Stimulated activated CD8-positive, alpha-beta memory T cell treated with anti-CD3 and anti-CD28 coated beads, Interleukin-15, amount 100 ng/mL, for 48 hours (primary cell): ENCODE results near the gene RALGAPA2.

Source experiments
- DNase-seq, 2 donors: peaks; one replicate each; pipeline ENCODE4 v3.0.0-alpha.2; 2020; ENCODE audit warnings: low read depth in 2 of 2

Gene RALGAPA2

GRCh38 chr20:20497242-20497978, 215.0 kb downstream of the RALGAPA2 start:
- DNase-seq: no peak

DNA sequence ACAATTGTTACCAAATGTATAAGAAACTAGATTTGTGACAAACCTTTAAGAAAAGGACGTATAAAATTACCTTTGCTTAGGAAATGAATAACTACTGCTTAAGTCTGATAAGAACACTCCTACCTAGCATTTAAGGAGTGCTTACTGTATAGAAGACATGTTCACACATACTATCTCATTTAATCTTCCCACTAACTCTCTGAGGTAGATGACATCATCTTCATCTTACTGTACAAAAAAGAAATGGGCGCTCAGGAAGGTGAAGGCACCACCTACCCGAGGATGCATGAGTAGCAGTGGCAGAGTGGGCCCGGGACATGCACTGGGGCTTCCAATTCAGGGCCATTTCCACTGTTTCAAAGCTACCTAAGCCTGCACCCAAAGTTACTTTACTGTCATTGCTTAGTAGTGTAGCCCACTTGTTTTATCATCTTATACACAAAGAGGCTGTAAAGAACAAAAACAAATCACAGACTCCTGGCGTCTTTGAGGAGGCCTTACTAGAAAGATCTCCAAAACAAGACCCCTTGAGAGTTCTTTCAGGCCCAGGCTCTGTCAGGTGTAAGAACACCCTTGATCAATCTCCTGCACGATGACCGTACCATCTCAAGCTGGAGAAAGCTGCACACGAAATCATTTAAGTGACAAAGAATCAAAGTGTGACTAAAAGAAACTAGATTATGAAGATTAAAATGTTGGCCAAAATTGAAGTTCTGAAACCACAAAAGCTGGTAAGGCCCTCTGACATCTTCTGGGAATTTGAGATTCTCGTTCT, 216.5 kb downstream of the RALGAPA2 start:
- DNase-seq: no peak

DNA sequence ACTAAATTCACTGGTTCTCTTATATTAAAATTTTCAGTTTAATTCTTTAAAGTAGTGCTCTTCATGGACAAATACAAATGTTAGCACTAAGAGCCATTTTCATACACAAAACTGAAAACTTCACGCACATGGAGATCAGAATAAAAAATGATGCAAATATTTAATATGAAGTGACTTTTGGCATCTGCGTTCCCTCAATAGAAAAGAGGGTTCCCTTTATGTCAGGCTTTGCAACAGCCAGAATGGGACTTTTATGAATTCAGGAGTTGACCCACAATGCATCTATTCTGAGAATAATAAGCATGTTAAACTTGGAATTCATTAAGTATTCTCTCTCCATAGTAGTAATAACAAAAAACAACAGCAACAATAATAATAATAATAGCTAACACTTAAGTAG, 218.7 kb downstream of the RALGAPA2 start:
- no peak for DNase-seq

- DNase-seq: no peak
Observed at GRCh38 chr20:20492521-20493332, 219.7 kb downstream of the RALGAPA2 start.

- no peak for DNase-seq
Observed at GRCh38 chr20:20491784-20492264, 220.6 kb downstream of the RALGAPA2 start.

- peak in 1 of 2 donors; percentile 26 for DNase-seq
Observed at GRCh38 chr20:20491110-20491783, 221.2 kb downstream of the RALGAPA2 start.

GRCh38 chr20:20490673-20491072, 221.8 kb downstream of the RALGAPA2 start:
- no peak for DNase-seq

- no peak for DNase-seq
Observed at GRCh38 chr20:20489648-20490341, 222.6 kb downstream of the RALGAPA2 start.

DNA sequence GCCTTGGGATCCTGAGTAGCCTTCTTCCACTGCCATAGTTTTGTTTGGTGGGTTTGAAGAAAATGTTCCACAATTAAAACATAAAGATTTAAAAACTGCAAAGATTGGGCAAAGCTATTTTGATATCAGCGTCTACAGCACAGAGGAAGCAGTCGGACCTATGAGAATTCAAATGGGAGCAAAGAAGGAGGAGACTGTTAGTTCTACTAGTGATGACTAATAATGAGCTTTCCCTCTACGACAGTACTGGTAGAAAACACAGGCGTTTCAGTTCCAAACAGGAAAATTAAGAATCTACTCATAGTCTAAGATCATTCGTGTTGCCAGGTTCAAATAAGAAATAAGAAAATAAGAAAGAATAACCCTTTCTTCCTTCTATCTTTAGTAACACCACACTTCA, 223.4 kb downstream of the RALGAPA2 start:
- DNase-seq: no peak

GRCh38 chr20:20488388-20488787, 224.1 kb downstream of the RALGAPA2 start:
- no peak for DNase-seq

- DNase-seq: no peak
Observed at GRCh38 chr20:20487811-20488210, 224.6 kb downstream of the RALGAPA2 start.

GRCh38 chr20:20483328-20483727, 229.1 kb downstream of the RALGAPA2 start:
- DNase-seq: no peak

GRCh38 chr20:20482453-20482852, 230.0 kb downstream of the RALGAPA2 start:
- DNase-seq: no peak

GRCh38 chr20:20480689-20481088, 231.8 kb downstream of the RALGAPA2 start:
- DNase-seq: no peak

DNA sequence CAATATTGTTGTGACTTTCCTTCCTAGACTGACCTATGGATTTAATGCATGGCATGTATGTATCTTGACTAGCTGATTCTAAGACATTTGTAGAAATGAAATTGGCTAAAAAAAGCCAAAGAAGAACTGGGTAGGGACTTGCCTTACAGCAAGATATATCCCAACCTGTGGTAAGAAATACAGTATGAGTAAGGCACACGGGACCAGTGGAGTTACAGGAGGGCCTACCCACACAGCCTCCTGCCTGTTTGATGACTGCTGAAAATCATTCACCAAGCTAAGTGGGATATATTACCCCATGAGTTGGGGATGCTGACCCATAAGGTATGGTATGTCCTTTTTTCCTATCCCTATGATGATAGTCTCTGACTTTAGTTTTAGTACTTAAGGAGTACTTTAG, 232.3 kb downstream of the RALGAPA2 start:
- DNase-seq: no peak

- DNase-seq: no peak
Observed at GRCh38 chr20:20477444-20478041, 234.9 kb downstream of the RALGAPA2 start.

DNA sequence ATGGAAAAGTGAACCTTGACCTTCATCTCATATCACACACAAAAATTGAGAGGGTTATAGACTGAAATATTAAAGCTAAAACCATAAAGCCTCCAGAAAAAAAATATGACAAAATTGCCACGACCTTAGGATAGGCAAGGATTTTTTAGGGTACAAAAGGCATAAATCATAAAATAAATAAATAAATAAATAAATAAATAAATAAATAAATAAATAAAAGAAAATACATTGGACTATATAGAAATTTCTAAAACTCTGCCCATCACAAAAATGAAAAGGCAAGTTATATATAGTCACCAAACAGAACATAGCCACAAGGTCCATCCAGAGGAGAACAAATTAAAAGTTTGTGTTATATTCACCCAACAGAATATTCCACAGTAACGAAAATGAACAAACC, 235.9 kb downstream of the RALGAPA2 start:
- DNase-seq: no peak

DNA sequence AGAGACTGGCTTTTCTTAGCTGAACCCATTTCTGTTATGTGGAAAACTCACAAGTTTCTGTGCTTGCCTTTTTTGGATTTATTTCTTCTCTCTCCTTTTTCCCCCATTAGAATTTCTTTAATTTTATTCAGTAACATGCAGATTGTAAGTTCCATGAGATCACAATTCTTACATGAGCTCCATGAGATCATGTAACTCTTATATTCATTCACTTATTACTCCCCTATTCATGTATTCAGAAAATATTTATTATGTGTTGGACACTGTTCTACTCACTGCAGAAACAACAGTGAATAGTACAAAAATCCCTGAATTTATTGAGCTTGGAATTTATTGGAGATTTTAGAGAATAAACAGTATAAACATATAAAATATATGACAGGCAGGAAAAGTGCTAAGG, 238.8 kb downstream of the RALGAPA2 start:
- no peak for DNase-seq

DNA sequence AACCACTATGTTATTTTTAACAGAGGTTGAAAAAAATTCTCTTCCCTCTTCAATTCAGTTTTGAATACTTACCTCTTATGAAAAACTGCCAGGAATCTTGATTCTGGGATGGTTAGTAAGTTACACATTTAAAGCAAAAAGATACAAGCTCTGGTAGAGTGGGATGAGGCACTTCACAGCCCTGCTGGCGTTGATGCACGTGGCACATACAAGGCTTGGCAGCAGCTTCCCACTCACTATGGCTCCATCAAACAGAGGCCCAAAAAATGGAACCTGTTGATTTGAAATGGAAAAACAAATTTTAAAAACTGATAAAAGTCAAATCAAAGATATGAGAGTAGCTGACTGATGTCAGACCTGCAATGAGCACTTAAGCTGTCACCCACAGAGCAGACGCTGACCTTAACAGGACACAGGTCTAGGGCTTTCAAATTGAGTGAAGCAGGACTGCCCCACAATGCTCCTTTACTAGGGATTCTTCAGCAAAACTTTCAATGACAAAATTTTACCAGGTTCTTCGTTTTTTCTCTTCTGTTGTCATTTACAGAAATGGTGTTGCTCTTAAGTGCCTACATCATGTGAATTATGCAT, 239.7 kb downstream of the RALGAPA2 start:
- DNase-seq: no peak

GRCh38 chr20:20466341-20466879, 246.0 kb downstream of the RALGAPA2 start:
- DNase-seq: no peak
